ENCODE data around the gene ZMYND15.

ZMYND15 gene

GRCh38 chr17:4768298-4768697 is 28.7 kb downstream of the ZMYND15 start:
- no peak for TF ChIP-seq CTCF (conservative IDR thresholded peaks at IDR 0.05; ENCODE audit: control insufficient read depth, insufficient read depth, low read depth, low read length)
- no peak overlapping the region for H3K4me3 ChIP-seq (ENCODE audit: control insufficient read depth, low read depth, low read length)
- DNase-seq (ENCODE audit: low read depth), result no peak

- no peak for TF ChIP-seq CTCF (conservative IDR thresholded peaks at IDR 0.05; ENCODE audit: control insufficient read depth, insufficient read depth, low read depth, low read length)
- peak; percentile 37 for DNase-seq (ENCODE audit: low read depth)
Measured at GRCh38 chr17:4769628-4770027, 30.0 kb downstream of the ZMYND15 start.

GRCh38 chr17:4771519-4772234 is 32.0 kb downstream of the ZMYND15 start, which contains the start of gene TM4SF5:
TM4SF5 (plus strand) TSS chr17:4771886; CDS start chr17:4771923, 37 bp downstream.
- no peak for DNase-seq (ENCODE audit: low read depth)

More at GRCh38 chr17:4769628-4770027, 30.0 kb downstream of the ZMYND15 start:
- no peak overlapping the region for H3K4me3 ChIP-seq (ENCODE audit: control insufficient read depth, low read depth, low read length)

GRCh38 chr17:4772235-4772613 is 32.6 kb downstream of the ZMYND15 start:
- no peak for TF ChIP-seq CTCF (conservative IDR thresholded peaks at IDR 0.05; ENCODE audit: control insufficient read depth, insufficient read depth, low read depth, low read length)

More at GRCh38 chr17:4771519-4772234, 32.0 kb downstream of the ZMYND15 start, which contains the start of gene TM4SF5:
- no peak for TF ChIP-seq CTCF (conservative IDR thresholded peaks at IDR 0.05; ENCODE audit: control insufficient read depth, insufficient read depth, low read depth, low read length)
- H3K4me3 ChIP-seq (ENCODE audit: control insufficient read depth, low read depth, low read length), result no peak within 1 kb of the TSS

GRCh38 chr17:4777969-4778760 is 38.5 kb downstream of the ZMYND15 start:
- TF ChIP-seq CTCF (conservative IDR thresholded peaks at IDR 0.05; ENCODE audit: control insufficient read depth, insufficient read depth, low read depth, low read length), result no peak
- no peak for DNase-seq (ENCODE audit: low read depth)
- H3K4me3 ChIP-seq (ENCODE audit: control insufficient read depth, low read depth, low read length), result no peak overlapping the region

More at GRCh38 chr17:4772235-4772613, 32.6 kb downstream of the ZMYND15 start:
- no peak overlapping the region for H3K4me3 ChIP-seq (ENCODE audit: control insufficient read depth, low read depth, low read length)
- DNase-seq (ENCODE audit: low read depth), result no peak

GRCh38 chr17:4780325-4780955 is 40.8 kb downstream of the ZMYND15 start:
- no peak for TF ChIP-seq CTCF (conservative IDR thresholded peaks at IDR 0.05; ENCODE audit: control insufficient read depth, insufficient read depth, low read depth, low read length)
- no peak for DNase-seq (ENCODE audit: low read depth)
- H3K4me3 ChIP-seq (ENCODE audit: control insufficient read depth, low read depth, low read length), result no peak overlapping the region
